ENCODE data around the gene MIEF2.

The MIEF2 gene

GRCh38 chr17:18237461-18237860 lies 23.0 kb upstream of the MIEF2 start:
- H3K9me3 ChIP-seq (ENCODE audit: severe bottlenecking), result no peaks in the 10 kb centered on the region
- H3K27ac ChIP-seq, result no peak overlapping the region
- peaks cover 64% of the 10 kb centered on the region for H3K36me3 ChIP-seq
- no peak overlapping the region for H3K4me3 ChIP-seq (ENCODE audit: low read depth, low read length)
- no peak for TF ChIP-seq CTCF (IDR thresholded peaks at IDR 0.05; ENCODE audit: low read depth, low read length)
- no peak for DNase-seq
- no peaks in the 10 kb centered on the region for H3K27me3 ChIP-seq (ENCODE audit: insufficient read depth, low read depth, severe bottlenecking)

- Histone ChIP-seq H3K36me3 (peaks cover 68% of the 10 kb centered on the region), H3K27me3 (ENCODE audit: insufficient read depth, low read depth, severe bottlenecking) (no peaks in the 10 kb centered on the region), H3K27ac (no peak overlapping the region), H3K4me3 (ENCODE audit: low read depth, low read length) (no peak overlapping the region), H3K9me3 (ENCODE audit: severe bottlenecking) (no peaks in the 10 kb centered on the region)
- no peak for TF ChIP-seq CTCF (IDR thresholded peaks at IDR 0.05; ENCODE audit: low read depth, low read length)
- no peak for DNase-seq
These were observed 22.2 kb upstream of the MIEF2 start for GRCh38 chr17:18238299-18238698.

- Histone ChIP-seq H3K4me3 (ENCODE audit: low read depth, low read length) (no peak overlapping the region), H3K27ac (no peak overlapping the region), H3K9me3 (ENCODE audit: severe bottlenecking) (no peaks in the 10 kb centered on the region), H3K27me3 (ENCODE audit: insufficient read depth, low read depth, severe bottlenecking) (no peaks in the 10 kb centered on the region), H3K36me3 (peaks cover 62% of the 10 kb centered on the region)
- no peak for TF ChIP-seq CTCF (IDR thresholded peaks at IDR 0.05; ENCODE audit: low read depth, low read length)
- no peak for DNase-seq
These were observed 20.0 kb upstream of the MIEF2 start for GRCh38 chr17:18240449-18240848.

GRCh38 chr17:18241229-18241871 lies 19.1 kb upstream of the MIEF2 start:
- Histone ChIP-seq H3K36me3 (peaks cover 63% of the 10 kb centered on the region), H3K9me3 (ENCODE audit: severe bottlenecking) (no peaks in the 10 kb centered on the region), H3K27ac (no peak overlapping the region), H3K4me3 (ENCODE audit: low read depth, low read length) (no peak overlapping the region), H3K27me3 (ENCODE audit: insufficient read depth, low read depth, severe bottlenecking) (no peaks in the 10 kb centered on the region)
- DNase-seq, result no peak
- peak; percentile 26; the same call in 1 of the 2 replicates for TF ChIP-seq CTCF (IDR thresholded peaks at IDR 0.05; ENCODE audit: low read depth, low read length)

- Histone ChIP-seq H3K4me3 (ENCODE audit: low read depth, low read length) (no peak overlapping the region), H3K27ac (no peak overlapping the region), H3K9me3 (ENCODE audit: severe bottlenecking) (no peaks in the 10 kb centered on the region), H3K27me3 (ENCODE audit: insufficient read depth, low read depth, severe bottlenecking) (no peaks in the 10 kb centered on the region), H3K36me3 (peaks cover 71% of the 10 kb centered on the region)
- no peak for TF ChIP-seq CTCF (IDR thresholded peaks at IDR 0.05; ENCODE audit: low read depth, low read length)
- DNase-seq, result no peak
These were observed 15.3 kb upstream of the MIEF2 start for GRCh38 chr17:18245038-18245776.

Measured in WERI-Rb-1 (cell line).